Gastrocnemius medialis (tissue), 4 donors: ENCODE results near the gene NAA10. TPM values are rescaled to one million over a fixed set of nuclear protein-coding genes. Genes with fewer than 3 reads are reported as not detected.
A peak's percentile ranks its signal among the peaks of the same experiment; 100 is the strongest.

Source experiments
- ATAC-seq, 2 donors: fragments of 150-250 bp; one replicate each; pipeline ENCODE4 v1.9.1; 2016
- DNase-seq, 2 donors: peaks; one replicate each; pipeline ENCODE4 v3.0.0-alpha.2; 2019
- H3K27ac ChIP-seq, 4 donors: fragments of 200-600 bp; sonication (generic); 1 replicate in 1 of 4; 2 replicates in 3 of 4; pipeline ENCODE4 v1.5.1; 2016 to 2018; ENCODE audit warnings: mild to moderate bottlenecking in 2 of 4, moderate library complexity in 1 of 4
- H3K27me3 ChIP-seq, 3 donors: fragments of 200-600 bp; sonication (generic) in 2 of 3; 1 replicate in 1 of 3; 2 replicates in 2 of 3; pipeline versions ENCODE4 v1.5.1 to v1.6.0; 2016 to 2019; ENCODE audit warnings: mild to moderate bottlenecking in 1 of 3, moderate library complexity in 1 of 3
- H3K36me3 ChIP-seq, 2 donors: fragments of 200-600 bp; sonication (generic) in 1 of 2; one replicate each; pipeline ENCODE4 v1.5.1; 2017 to 2018
- H3K4me1 ChIP-seq, 2 donors: fragments of 200-600 bp; sonication (generic) in 1 of 2; one replicate each; pipeline ENCODE4 v1.5.1; 2016 to 2017; ENCODE audit warnings: mild to moderate bottlenecking in 2 of 2
- H3K4me3 ChIP-seq, 4 donors: fragments of 200-600 bp; sonication (generic) in 3 of 4; 1 replicate in 1 of 4; 2 replicates in 3 of 4; pipeline ENCODE4 v1.5.1; 2016 to 2019; ENCODE audit warnings: mild to moderate bottlenecking in 2 of 4
- H3K9me3 ChIP-seq, 3 donors: fragments of 200-600 bp; sonication (generic) in 2 of 3; 1 replicate in 1 of 3; 2 replicates in 2 of 3; pipeline ENCODE4 v1.5.1; 2016 to 2019
- CTCF ChIP-seq, 5 experiments: fragments of 450-650 bp in 3 of 5; fragments of 200-600 bp in 2 of 5; sonication (generic) in 2 of 5; IDR thresholded peaks in 4 of 5; conservative IDR thresholded peaks in 1 of 5; 1 replicate in 4 of 5; 2 replicates in 1 of 5; pipeline ENCODE4 v1.5.1; 2016 to 2019; ENCODE audit warnings: antibody characterized with exemption in 5 of 5, mild to moderate bottlenecking in 3 of 5, moderate library complexity in 3 of 5
- POLR2A ChIP-seq, 2 donors: fragments of 450-650 bp; IDR thresholded peaks; one replicate each; pipeline ENCODE4 v1.6.1; 2017; ENCODE audit warnings: antibody characterized with exemption in 2 of 2, mild to moderate bottlenecking in 2 of 2, moderate library complexity in 2 of 2
- in situ Hi-C, 4 donors: fragments of 200-750 bp; cut with MboI; loops; one replicate each; pipeline versions ENCODE4 v1.15.0 to v1.8.0; 2017; ENCODE audit warnings: low sequenced_read_pairs in 4 of 4
- intact Hi-C: fragments of 100-400 bp; cut with DNase I; formaldehyde crosslinking; loops from one replicate; pipeline ENCODE4 v1.15.1; 2023; ENCODE audit warnings: low total_unique reads
- total RNA-seq, 4 donors: library from RNA; depleted of rRNA; stranded (reverse); fragments of >200 nt; gene quantifications; one replicate each; pipeline versions ENCODE4 v1.1.0 to v1.2.3, GENCODE V29; 2016

NAA10 gene
- total RNA-seq, 4 donors from 2014 or later: 76.3 to 175 (median 111) TPM

- Histone ChIP-seq H3K9me3 (no peaks in the 10 kb centered on the region), H3K27ac (peak within 1 kb of the TSS; percentile 95 to 100 (median 98)), H3K27me3 (no peaks in the 10 kb centered on the region), H3K4me3 (peak within 1 kb of the TSS; percentile 73 to 94 (median 85)), H3K36me3 (no peaks in the 10 kb centered on the region), H3K4me1 (peaks cover 27 to 40% of the 10 kb centered on the region in 2 donors)
- ATAC-seq (peak; percentile 54 to 55), DNase-seq (peak; percentile 68 to 77)
- TF ChIP-seq CTCF (IDR thresholded peaks at IDR 0.05 in 4 of 5, conservative IDR thresholded peaks at IDR 0.05 in 1 of 5) (no peak), POLR2A (IDR thresholded peaks at IDR 0.05) (peak; percentile 60 to 71)
- intact Hi-C loops (loop anchor here (10.0 kb wide), 1 partner anchor 402 kb away; the partner anchor contains the start of genes EMD and FLNA), in situ Hi-C loops (loop anchor here in 3 of 4 donors (25.0 kb wide), 4 partner anchors 90 to 1010 kb away; partner anchors contain the start of genes IDH3G (in 2 of the 3), SRPK3 (in 2 of the 3), SSR4 (in 2 of the 3) and G6PD (in 1 of the 3))
Measured at GRCh38 chrX:153972368-153973126, 37.7 kb upstream of the NAA10 start, which contains the start of gene TMEM187. Gene TMEM187 (plus strand): TSS chrX:153972754. CDS start chrX:153982063, 9,309 bp downstream.

GRCh38 chrX:153971450-153972367, 36.9 kb upstream of the NAA10 start, which contains the start of gene HCFC1:
Gene HCFC1 (minus strand): TSS chrX:153971818. CDS start chrX:153970840, 978 bp downstream.
- H3K27ac ChIP-seq: peak within 1 kb of the TSS; percentile 95 to 100 (median 98)
- peaks cover 35 to 48% of the 10 kb centered on the region in 2 donors for H3K4me1 ChIP-seq
- no peaks in the 10 kb centered on the region for H3K27me3 ChIP-seq
- H3K4me3 ChIP-seq: peak within 1 kb of the TSS; percentile 73 to 94 (median 85)
- ATAC-seq (peak; percentile 56 to 63), DNase-seq (peak; percentile 81 to 89)
- intact Hi-C loops (loop anchor here (1.0 to 10.0 kb wide), 4 partner anchors 43 to 403 kb away; partner anchors contain the start of genes EMD, FLNA and MECP2), in situ Hi-C loops (loop anchor here in 3 of 4 donors (25.0 kb wide), 4 partner anchors 91 to 1009 kb away; partner anchors contain the start of genes IDH3G (in 2 of the 3), SRPK3 (in 2 of the 3), SSR4 (in 2 of the 3) and G6PD (in 1 of the 3))
- TF ChIP-seq CTCF (IDR thresholded peaks at IDR 0.05 in 4 of 5, conservative IDR thresholded peaks at IDR 0.05 in 1 of 5) (no peak), POLR2A (IDR thresholded peaks at IDR 0.05) (peak; percentile 20 to 57)
- H3K36me3 ChIP-seq: no peaks in the 10 kb centered on the region
- H3K9me3 ChIP-seq: no peaks in the 10 kb centered on the region

- TF ChIP-seq POLR2A (IDR thresholded peaks at IDR 0.05) (peak; percentile 61 to 64), CTCF (IDR thresholded peaks at IDR 0.05 in 4 of 5, conservative IDR thresholded peaks at IDR 0.05 in 1 of 5) (no peak)
- peaks cover 40 to 55% of the 10 kb centered on the region in 2 donors for H3K4me1 ChIP-seq
- H3K27me3 ChIP-seq: no peaks in the 10 kb centered on the region
- in situ Hi-C loops (loop anchor here in 3 of 4 donors (25.0 kb wide), 4 partner anchors 91 to 1009 kb away; partner anchors contain the start of genes IDH3G (in 2 of the 3), SRPK3 (in 2 of the 3), SSR4 (in 2 of the 3) and G6PD (in 1 of the 3)), intact Hi-C loops (loop anchor here (1.0 to 10.0 kb wide), 4 partner anchors 43 to 404 kb away; partner anchors contain the start of genes EMD, FLNA and MECP2)
- no peaks in the 10 kb centered on the region for H3K9me3 ChIP-seq
- H3K4me3 ChIP-seq: peak overlapping the region; percentile 73 to 94 (median 85)
- DNase-seq (peak; percentile 79 to 86), ATAC-seq (peak; percentile 34 to 42)
- H3K27ac ChIP-seq: peak overlapping the region; percentile 95 to 100 (median 98)
- H3K36me3 ChIP-seq: no peaks in the 10 kb centered on the region
Measured at GRCh38 chrX:153971124-153971449, 36.2 kb upstream of the NAA10 start.
